Measurements from ENCODE around the gene FBXW5. TPM values are rescaled to one million over a fixed set of nuclear protein-coding genes. Genes with fewer than 3 reads are reported as not detected.

Gene FBXW5
- total and polyA plus RNA-seq, 10 of the 15 experiments (the other 5 are each of a cell fraction or from before 2014, with no cell fraction given): 0.21 to 97.3 (median 44.5) TPM

GRCh38 chr9:136901516-136902258, 42.9 kb downstream of the FBXW5 start (continued):
- 0 out of 2 replicates have a peak, but pooled peaks have one; percentile 55 for TF ChIP-seq PRDM15 (CRISPR knock-in tag; IDR thresholded peaks at IDR 0.05)
- no peak for TF ChIP-seq ESRRA (IDR thresholded peaks at IDR 0.05; ENCODE audit: low read length)
- no peak for TF ChIP-seq SKIL (IDR thresholded peaks at IDR 0.05; ENCODE audit: low read depth, poor library complexity, severe bottlenecking)
- TF ChIP-seq ZNF207 (IDR thresholded peaks at IDR 0.05; ENCODE audit: borderline replicate concordance): no peak
- no peak for TF ChIP-seq USF2 (IDR thresholded peaks at IDR 0.05; ENCODE audit: borderline replicate concordance, low read depth, low read length)
- peak; percentile 41; the same call in 1 of the 2 replicates for TF ChIP-seq CBFB (IDR thresholded peaks at IDR 0.05; ENCODE audit: low read depth)
- TF ChIP-seq BMI1 (IDR thresholded peaks at IDR 0.05; ENCODE audit: borderline replicate concordance): no peak
- TF ChIP-seq RBBP5 (conservative IDR thresholded peaks at IDR 0.05): no peak
- no peak for TF ChIP-seq ATF3 (IDR thresholded peaks at IDR 0.05; ENCODE audit: borderline replicate concordance, extremely low read depth, low read depth, low read length)
- no peak for TF ChIP-seq SREBF1 (IDR thresholded peaks at IDR 0.05; ENCODE audit: low read length)
- TF ChIP-seq EGR1 (IDR thresholded peaks at IDR 0.05; ENCODE audit: borderline replicate concordance in 1 of 2, low read depth in 2 of 2, low read length in 2 of 2): peak in 1 of 2 experiments; percentile 43; a peak in 1 of 3 replicates
- peak; percentile 50; the same call in 1 of the 2 replicates for TF ChIP-seq GATAD2B (conservative IDR thresholded peaks at IDR 0.05; ENCODE audit: low read depth)
- no peak for TF ChIP-seq CBX3 (IDR thresholded peaks at IDR 0.05; ENCODE audit: borderline replicate concordance, low read depth)
- TF ChIP-seq HDGF (IDR thresholded peaks at IDR 0.05): peak; percentile 69
- TF ChIP-seq RELB (IDR thresholded peaks at IDR 0.05; ENCODE audit: low read depth): no peak
- peak; percentile 38; the same call in 1 of the 2 replicates for TF ChIP-seq MXI1 (IDR thresholded peaks at IDR 0.05; ENCODE audit: low read depth, low read length)
- TF ChIP-seq TAF1 (IDR thresholded peaks at IDR 0.05; ENCODE audit: borderline replicate concordance, low read depth, low read length): peak; percentile 70
- no peak for TF ChIP-seq GABPA (IDR thresholded peaks at IDR 0.05; ENCODE audit: low read depth)
